HUDEP-2 (cell line): ENCODE measurements around the gene FAM32A.

Source experiments
- DNase-seq, 76 experiments: peaks; one replicate each; lab custom pipeline; 2025; ENCODE audit not compliant: unreplicated experiment in 76 of 76; lab: John Stamatoyannopoulos, UW

FAM32A gene

GRCh38 chr19:16218851-16219250, 33.6 kb downstream of the FAM32A start:
- no peak for DNase-seq

- no peak for DNase-seq
Measured at GRCh38 chr19:16222806-16223205, 37.6 kb downstream of the FAM32A start.

GRCh38 chr19:16223746-16224145, 38.5 kb downstream of the FAM32A start:
- DNase-seq = no peak

- DNase-seq = no peak
Measured at GRCh38 chr19:16224293-16225045, 39.3 kb downstream of the FAM32A start.

- no peak for DNase-seq
Measured at GRCh38 chr19:16225279-16226183, 40.3 kb downstream of the FAM32A start.

GRCh38 chr19:16226184-16226591, 41.0 kb downstream of the FAM32A start:
- no peak for DNase-seq

- no peak for DNase-seq
Measured at GRCh38 chr19:16226878-16227836, 41.9 kb downstream of the FAM32A start.

- no peak for DNase-seq
Measured at GRCh38 chr19:16227837-16228636, 42.8 kb downstream of the FAM32A start.

- no peak for DNase-seq
Measured at GRCh38 chr19:16228637-16229321, 43.6 kb downstream of the FAM32A start.

GRCh38 chr19:16229322-16229641, 44.1 kb downstream of the FAM32A start:
- no peak for DNase-seq

- no peak for DNase-seq
Measured at GRCh38 chr19:16232127-16232526, 46.9 kb downstream of the FAM32A start.

GRCh38 chr19:16232568-16232967, 47.4 kb downstream of the FAM32A start:
- DNase-seq = no peak

- DNase-seq = no peak
Measured at GRCh38 chr19:16233081-16233776, 48.0 kb downstream of the FAM32A start.

- DNase-seq = no peak
Measured at GRCh38 chr19:16233836-16234551, 48.8 kb downstream of the FAM32A start.

- DNase-seq = no peak
Measured at GRCh38 chr19:16234552-16235445, 49.6 kb downstream of the FAM32A start.

GRCh38 chr19:16235811-16236652, 50.8 kb downstream of the FAM32A start:
- no peak for DNase-seq
